Stimulated activated CD4-positive, alpha-beta T cell treated with anti-CD3 and anti-CD28 coated beads, Interleukin-15, amount 100 ng/mL, for 1 hour (primary cell): ENCODE measurements around the gene MAFF.
"Not testable (repeated sequence)": the region's sequence is repeated elsewhere in the genome, so short reads cannot be mapped to it uniquely, and the experiment has no call there.

ENCODE experiments used
- DNase-seq, 2 donors: peaks; one replicate each; pipeline ENCODE4 v3.0.0-alpha.2; 2020; ENCODE audit warnings: low read depth in 1 of 2, low spot score in 1 of 2

The MAFF gene

DNA sequence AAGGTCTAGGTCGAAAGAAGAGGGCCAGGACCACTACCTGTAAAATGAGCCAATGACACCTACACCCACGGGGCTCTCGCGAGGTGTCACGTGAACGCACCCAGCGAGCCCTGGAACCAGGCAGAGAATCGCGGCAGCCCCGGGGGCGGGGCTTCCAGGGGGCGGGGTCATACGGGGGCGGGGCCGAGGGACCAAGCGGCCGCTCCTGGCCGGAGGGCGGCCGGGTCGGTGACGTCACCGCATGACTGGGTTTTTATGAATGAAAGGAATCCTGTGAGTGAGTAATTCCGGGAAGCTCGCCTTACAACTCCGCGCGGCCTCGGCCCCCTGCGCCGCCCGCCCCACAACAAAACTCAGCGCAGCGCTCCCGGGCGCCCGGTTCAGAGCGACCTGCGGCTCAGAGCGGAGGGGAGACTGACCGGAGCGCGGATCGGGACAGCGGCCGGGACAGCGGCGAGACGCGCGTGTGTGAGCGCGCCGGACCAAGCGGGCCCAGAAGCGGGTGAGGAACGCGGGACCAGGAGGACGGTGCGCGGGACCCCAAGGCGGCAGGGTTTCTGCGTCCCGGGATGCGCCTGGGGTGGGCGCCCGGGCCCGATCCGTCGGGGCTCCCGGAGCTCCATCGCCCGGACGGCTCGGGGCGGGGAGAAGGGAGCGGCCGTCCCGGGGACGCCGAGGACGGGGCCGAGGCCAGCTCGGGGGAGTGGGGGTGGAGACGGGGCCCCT, at the start of gene MAFF:
TSS of gene MAFF (plus strand) at position 284 of the 726 bp plus-strand sequence. CDS start 11,860 bp downstream, outside the sequence.
- peak; percentile 73 to 78 for DNase-seq

DNA sequence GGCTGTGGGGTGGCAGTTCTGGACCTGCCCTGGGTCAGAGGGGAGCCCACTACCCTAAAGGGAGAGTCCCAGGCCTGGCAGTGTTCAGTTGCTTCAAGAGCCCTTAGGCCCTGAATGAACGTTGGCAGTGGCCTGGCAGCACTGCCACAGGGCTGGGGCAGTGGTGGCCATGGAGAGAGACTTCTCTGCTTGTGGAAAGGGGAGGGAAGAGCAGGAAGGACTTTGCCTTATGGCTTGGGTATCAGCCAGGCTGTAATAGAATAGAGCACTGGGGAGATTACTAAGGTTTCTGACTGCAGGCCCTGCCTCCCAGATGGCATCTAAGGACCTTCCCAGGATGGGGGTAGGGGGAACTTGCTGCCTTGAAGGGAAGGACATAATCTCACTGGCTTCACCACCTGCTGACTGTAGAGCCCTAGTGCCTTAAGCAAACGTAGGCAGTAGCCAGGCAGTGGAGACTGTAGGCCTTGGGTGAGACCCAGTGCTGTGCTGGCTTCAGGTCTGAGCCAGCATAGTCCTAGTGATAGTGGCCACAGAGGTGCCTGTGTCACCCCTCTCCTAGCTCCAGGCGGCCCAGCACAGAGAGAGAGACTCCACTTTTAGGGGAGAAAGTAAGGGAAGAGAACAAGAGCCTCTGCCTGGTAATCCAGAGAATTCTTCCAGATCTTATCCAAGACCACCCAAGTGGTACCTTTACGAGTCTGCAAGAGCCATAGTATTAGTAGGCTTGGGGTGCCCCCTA, 47.8 kb upstream of the MAFF start:
- no peak for DNase-seq

DNA sequence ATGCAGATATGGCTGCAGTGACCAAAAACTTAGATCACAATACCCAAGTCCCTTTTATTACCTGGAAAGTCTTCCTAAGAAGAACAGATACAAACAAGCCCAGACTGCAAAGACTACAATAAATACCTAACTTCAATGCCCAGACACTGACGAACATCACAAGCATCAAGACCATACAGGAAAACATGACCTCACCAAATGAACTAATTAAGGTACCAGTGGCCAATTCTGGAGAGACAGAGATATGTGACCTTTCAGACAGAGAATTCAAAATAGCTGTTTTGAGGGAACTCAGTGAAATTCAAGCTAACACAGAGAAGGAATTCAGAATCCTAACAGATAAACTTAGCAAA, 47.3 kb upstream of the MAFF start:
- DNase-seq: not testable (repeated sequence)

DNA sequence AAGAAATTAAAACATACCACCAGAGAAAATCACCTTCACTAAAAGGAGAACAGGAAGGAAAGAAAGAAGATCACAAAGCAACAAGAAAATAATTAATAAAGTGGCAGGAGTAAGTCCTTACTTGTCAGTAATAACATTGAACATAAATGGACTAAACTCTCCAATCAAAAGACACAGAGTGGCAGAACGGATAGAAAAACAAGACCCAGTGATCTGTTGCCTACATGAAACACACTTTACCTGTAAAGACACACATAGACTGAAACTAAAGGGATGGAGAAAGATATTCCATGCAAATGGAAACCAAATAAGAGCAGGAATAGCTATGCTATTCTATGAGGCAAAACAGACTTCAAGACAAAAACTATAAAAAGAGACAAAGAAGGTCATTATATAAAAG, 46.1 kb upstream of the MAFF start:
- no peak for DNase-seq

DNA sequence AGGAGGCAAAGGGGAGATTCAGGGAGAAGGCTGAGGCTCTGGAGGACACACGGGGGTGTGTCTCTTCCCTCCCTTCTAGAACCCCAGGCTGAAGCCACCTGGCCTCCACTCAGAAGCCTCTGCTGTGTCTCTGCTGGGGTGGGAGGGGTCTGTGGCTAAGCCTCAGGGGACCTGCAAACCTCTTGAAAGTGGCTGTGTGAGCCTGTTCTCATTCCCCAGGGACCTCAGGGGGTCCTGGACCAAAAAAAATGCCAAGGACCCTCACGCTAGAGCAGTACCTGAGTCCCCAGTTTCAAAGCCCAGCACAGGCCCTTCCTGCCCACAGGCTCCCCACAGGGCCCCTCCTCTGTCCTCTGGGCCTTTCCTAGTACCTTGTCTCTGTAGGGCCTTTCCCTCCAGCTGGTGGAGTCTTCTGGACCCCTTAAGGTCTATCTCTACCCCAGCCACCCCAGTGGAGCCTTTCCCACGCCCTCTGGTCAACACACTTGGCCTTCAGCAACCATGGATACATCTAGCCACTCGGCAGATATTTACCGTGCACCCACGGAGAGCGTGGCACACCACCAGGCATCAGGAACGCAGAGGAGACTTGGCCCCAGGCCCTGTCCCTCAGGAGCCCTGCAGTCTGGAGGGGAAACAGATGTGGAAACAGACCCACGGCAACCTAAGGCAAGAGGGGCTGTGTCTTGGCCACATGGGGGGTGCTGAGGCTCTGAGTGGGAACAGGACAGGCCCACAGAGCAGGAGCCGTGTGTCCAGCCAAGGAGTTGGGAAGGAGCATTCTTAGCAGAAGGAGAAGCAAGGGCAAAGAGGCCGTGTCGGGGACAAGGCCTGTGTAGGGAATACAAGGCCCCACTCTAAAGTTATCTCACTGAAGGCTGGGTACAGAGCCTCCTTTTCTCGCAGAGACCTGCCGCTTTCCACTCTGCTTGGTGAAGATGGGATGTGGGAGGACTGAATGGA, 38.6 kb upstream of the MAFF start:
- no peak for DNase-seq

DNA sequence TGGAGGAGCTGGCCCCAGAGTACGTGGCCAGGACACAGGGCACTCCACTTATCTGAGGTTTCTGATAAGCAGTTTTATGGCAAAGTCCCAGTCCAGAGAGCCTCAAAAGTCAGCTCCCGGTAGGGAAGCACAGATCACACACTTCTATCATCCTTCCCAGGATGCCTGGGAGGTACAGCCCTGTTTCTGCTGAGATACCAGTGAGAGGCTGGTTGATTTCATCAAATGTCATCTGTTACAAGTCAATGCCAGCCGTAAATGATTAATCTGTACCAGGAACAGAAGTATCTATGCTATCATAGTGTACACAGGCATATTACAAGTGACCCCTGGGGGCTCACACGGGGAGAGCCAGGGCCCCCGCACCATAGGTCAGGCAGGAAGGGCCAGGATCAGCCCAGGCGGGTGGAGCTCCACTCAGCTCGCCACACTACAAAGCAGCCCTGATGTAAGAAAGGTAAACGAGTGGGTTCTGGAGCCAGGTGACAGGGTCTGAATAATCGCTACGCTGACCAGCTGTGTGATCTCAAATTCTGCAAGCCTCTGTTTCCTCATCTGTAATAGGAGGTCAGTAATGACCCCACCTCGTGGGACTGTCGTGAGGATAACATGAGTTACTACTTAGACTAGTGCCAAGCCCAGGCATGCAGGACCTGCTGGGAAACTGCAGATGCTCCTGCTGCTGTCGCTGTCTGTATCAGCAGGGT, 37.8 kb upstream of the MAFF start:
- DNase-seq: no peak

DNA sequence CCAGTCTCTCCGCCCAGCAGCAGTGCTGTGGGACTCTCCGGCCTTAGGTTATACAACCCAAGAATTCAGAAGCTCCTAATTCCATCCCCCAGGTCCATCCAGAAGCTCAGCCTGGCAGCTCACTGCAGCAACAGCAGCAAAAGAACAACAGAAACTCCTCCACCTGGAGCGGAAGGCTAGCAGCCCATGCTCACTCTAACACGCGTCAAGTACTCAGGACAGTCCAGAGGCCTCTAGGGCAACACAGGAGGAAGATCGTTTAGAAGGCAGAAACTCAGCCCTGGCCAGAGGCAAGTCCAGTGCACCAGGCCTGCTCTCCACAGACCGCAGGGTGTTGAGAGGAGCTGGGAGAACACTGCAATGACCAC, 37.3 kb upstream of the MAFF start:
- DNase-seq: no peak

DNA sequence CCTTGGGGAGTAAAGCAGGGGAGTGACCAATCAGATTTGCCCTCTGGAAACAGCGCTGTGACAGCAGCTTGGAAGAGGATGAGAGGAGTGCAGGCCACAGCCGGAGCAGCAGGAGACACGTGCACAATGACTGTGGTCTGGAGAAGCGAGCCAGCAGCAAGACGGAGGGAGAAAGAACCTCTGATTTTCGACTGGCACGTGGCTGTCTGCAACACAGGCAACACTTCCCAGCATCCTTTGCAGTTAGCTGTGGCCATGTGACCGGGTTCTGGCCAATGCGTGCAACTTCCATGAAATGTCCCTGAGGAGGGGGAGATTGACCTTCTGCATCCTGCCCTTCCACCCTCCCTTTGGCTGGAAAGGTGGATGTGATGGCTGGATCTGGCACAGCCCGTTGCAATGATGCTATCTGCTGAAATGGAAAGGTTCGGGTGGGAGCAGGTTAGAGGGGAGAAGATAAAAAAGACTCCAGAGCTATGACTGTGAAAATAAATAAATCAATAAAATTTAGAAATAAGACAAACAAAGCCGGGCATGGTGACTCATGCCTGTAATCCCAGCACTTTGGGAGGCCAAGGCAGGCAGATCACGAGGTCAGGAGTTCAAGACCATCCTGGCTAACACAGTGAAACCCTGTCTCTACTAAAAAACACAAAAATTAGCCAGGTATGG, 35.7 kb upstream of the MAFF start:
- DNase-seq: no peak

DNA sequence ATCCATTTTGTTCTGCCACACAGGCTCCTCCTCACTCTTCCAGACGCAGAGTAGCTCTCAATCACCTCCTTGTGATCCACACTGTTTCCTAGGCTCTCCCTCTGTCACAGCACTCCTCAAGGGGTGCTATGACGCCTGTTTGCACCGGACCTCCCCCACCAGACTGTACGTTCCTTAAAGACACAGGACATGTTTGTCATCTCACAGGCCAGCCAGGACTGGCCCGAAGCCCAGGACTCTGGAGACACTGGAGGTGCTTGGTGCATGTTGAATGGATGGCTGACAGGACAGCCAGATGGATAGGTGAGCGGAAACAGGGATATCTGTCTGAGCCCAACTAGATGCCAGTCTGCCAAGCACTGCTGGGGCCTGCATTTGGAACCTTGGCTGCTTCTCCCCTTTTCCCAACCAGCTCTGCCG, 33.8 kb upstream of the MAFF start:
- DNase-seq: no peak

DNA sequence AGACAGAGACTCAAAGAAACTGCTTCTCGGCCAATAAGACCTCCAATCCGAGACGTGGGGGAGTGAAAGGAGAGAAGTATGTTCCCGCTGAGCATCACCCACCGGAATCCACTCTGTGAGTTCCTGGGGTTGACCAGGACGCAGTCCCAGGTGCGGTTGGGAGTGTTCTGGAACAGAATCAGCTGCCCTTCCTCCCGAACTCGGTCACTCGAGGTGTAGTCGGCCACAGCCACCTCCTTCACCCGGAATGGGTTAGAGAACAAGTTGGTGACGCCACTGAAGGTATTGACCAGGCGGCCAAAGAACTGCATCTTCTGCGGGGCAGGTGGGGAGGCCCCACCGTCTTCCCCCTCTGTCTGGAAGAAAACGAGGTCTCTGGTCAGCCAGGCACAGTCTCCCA, 32.7 kb upstream of the MAFF start:
- no peak for DNase-seq

DNA sequence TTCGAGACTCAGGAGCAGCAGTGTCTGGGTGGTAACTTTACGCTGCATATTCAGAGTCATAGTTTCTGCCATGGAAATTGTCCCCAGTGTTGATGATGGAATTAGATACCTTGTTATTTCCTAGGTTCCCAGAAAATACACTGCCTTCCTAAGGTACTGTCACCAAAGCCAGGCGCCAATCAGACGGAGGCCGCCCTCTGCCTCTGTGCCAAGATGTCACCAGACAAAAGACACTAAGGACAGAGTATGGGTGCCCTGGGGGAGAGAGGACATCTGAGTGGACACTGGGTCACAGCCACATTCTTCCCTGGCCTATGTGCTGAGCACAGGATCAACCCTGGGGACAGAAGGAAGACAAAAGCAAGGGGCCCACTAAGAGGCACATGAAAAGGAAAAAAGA, 31.3 kb upstream of the MAFF start:
- no peak for DNase-seq

DNA sequence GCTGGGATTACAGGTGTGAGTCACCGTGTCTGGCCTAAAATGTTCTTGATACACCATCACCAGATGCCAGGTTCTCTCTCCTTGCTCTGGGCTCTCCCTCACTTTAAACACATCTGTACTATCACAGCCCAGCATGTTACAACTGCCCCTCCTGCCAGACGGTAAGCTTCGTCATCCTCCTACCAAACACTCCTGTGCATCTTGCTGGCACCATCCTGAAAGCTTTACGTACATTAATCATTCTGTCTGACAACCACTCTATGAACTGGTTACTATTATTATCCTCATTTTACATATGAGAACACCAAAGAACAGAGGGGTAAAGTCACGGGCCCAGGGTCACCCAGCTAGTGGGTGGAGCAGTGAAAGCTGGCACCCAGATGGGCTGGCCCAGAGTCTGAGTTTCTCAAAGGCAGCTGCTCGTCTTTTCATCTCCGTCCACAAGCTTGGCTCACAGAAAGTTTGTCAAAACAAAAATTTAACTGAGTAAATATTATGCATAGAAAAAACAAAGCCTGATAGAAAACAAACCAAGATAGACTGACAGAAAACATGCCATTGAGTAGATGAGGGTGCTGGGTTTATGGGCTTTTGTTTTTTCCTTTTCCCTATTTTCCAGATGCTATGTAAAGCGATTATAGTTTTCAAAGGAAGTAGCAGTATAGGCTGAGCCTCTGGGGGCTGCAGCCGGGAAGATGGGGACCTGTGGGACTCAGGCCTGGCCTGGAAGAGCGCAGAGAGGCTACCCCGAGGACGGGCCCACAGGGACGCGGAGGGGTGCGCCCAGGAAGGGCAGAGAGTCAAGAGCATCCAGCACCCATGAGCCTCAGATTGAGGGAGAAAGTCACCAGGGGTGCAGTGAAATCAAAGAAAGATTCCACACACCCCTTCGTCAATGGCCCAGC, 29.6 kb upstream of the MAFF start:
- no peak for DNase-seq

DNA sequence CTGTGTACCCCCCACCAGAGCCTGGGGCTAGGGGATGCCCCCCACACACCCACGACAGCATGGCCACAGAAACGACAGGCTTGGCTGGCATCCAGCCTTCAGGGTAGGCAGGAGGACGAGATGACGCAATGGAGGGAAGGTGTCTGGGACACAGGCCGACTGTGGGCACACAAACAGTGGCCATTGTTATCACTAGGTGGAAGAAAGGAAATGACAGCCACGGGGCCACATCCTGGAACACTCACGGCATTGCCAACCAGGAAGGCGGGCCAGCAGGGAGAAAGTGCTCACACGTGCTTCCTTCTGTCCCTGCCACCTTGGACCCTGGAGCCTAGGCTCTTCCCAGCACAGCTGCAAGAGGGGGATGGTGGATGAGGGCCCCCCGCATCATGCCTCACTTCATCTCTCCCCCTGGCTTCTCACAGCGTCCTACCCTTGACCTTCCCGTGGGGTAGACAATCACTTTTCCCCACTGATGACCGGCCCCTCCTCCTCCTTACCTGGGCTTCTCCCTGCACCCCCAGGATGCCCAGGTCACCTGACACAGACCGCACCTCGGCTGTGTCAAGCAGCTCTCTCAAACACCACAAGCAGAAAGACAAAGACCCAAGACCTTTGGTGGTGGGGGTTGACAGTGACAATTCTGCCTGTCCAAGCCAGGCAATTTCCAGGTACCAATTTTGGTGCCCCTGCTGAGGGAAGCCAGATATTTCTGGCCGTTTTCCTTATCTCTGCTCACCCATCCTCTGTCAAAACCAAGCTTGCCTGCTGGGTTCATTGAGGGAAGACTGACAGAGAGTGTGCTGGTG, 28.8 kb upstream of the MAFF start:
- DNase-seq: no peak

DNA sequence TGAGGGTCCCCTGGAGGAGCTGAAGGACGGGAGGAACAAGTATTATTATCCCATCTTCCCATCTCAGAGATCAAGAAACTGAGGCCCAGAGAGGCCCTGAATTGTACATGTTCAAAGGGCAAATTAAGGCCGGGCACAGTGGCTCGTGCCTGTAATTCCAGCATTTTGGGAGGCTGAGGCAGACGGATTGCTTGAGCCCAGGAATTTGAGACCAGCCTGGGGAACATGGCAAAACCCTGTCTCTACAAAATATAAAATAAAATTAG, 28.2 kb upstream of the MAFF start:
- DNase-seq: no peak

DNA sequence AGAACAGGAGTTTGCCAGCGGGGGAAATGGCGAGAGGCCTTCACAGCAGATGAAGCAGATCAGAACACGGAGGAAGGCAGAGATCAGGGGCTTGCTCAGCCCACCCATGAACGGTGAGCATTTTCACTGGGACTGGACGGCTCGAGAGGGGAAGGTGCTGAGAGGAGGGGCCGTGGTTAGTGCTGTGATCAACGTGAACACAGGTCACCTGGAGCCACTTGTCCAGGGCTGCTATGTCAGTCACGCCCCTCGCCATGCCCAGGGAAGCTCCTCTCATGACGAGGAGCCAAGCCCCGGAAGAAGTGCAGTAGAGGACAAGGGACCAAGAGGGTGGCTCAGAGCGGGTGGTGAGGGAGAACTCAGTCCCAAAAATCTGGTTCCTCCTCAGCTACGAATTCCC, 27.2 kb upstream of the MAFF start:
- no peak for DNase-seq

DNA sequence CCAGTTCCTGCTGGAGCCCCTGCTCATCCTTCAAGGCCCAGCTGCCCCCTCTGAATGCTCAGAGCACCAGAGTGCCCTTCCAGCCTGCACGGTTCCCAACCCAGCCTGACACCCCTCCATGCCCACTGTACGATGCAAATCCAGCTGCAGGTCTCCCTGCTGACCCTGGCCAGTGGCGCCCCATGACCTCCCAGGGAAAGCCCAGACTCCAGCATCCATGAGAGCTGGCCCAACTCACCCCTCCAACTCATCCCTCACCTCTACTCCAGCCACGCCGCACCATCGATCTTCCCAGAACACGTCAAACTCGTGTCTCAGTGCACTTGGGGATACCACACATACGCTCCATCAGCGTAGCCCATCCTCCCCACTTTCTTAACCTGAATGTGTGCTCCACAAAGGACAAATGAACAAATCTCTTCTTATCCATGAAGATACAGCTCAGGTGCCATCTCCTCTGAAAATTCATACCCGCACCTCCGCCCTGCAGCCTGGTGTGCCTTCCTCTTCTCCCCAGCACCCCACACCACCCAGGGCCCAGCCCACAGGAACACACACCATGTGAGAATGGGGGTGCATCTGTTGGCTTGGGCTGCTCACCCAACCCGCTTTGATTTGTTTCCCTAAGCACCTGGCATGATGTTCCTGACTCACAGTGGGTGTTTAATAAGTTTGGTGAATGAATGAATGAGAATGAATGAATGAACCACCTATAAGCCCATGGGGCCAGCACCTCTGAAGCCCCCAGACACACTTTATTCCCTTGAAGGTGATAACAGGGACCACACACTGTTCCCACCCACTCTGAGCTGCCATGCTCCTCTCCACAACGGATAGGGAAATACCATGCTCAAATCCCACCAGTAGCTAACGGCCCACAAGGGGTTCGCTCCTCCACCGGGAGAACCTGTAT, 26.3 kb upstream of the MAFF start:
- no peak for DNase-seq

DNA sequence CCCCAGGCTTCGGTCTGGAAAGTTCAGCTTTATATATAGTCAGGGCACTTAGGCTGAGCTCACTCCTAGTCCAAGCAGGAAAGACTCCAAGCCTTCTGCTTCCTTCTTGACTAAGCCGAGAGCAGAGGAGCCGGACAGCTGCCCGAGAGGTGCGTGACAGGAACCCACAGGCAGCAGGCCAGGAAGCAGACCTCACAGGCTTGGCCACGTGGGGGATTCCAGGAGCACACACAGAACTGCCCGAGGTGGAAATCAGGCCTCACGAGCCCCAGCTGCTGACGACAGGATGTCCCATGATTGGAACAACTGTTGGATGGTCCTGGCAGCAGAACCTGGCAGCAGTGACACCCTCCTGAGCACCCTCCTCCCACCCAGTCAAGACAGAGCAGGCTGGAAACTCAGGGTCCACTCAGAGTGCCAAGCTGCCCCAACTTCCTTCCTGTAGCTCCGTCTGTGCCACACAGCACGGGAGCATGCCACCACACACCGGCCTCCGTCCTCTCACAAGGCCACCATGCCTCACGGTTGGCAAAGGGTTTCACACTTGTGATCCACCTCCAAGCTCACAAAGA, 25.5 kb upstream of the MAFF start:
- DNase-seq: no peak

DNA sequence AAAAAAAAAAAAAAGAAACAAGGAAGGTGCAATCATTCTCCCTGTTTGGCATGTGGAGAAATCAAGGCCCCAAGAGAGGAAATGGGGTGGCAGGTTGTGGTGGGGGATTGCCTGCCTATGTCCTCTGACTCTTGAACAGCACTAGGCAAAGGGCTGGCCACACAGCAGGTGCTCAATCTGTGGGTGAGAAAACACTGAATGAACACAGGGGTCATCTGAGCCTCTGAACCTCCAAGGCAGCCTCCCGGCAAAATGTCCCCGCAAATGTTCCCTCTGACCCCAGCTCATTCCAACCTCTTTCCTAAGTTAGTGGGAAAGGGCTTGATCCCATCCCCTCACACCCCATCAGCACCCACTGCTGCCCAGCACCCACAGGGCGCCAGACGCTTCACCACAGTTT, 24.8 kb upstream of the MAFF start:
- no peak for DNase-seq
